Breast epithelium (tissue), 4 donors: ENCODE results near the gene AGBL1. TPM values are rescaled to one million over a fixed set of nuclear protein-coding genes. Genes with fewer than 3 reads are reported as not detected.

Source experiments
- DNase-seq, 2 donors: peaks; one replicate each; pipeline ENCODE4 v3.0.0-alpha.2; 2019; ENCODE audit warnings: low spot score in 2 of 2
- H3K27ac ChIP-seq, 2 donors: fragments of 200-600 bp; sonication (generic) in 1 of 2; one replicate each; pipeline ENCODE4 v1.5.1; 2016 to 2019; ENCODE audit warnings: mild to moderate bottlenecking in 1 of 2
- H3K27me3 ChIP-seq, 2 donors: fragments of 200-600 bp; sonication (generic) in 1 of 2; one replicate each; pipeline versions ENCODE4 v1.5.1 to v1.6.0; 2017 to 2019; ENCODE audit warnings: control low read depth in 1 of 2, mild to moderate bottlenecking in 1 of 2
- H3K36me3 ChIP-seq: fragments of 200-600 bp; one replicate; pipeline ENCODE4 v1.5.1; 2019
- H3K4me1 ChIP-seq, 2 donors: fragments of 200-600 bp; sonication (generic); one replicate each; pipeline ENCODE4 v1.5.1; 2016 to 2019; ENCODE audit warnings: control low read depth in 1 of 2
- H3K4me3 ChIP-seq, 3 donors: fragments of 200-600 bp; sonication (generic); 1 replicate in 2 of 3; 2 replicates in 1 of 3; pipeline ENCODE4 v1.5.1; 2016 to 2019; ENCODE audit warnings: mild to moderate bottlenecking in 3 of 3, moderate library complexity in 2 of 3
- H3K9me3 ChIP-seq, 2 donors: fragments of 200-600 bp; sonication (generic) in 1 of 2; one replicate each; pipeline ENCODE4 v1.5.1; 2016 to 2019; ENCODE audit warnings: control low read depth in 1 of 2
- POLR2A ChIP-seq: fragments of 450-650 bp; IDR thresholded peaks from one replicate; pipeline ENCODE4 v1.6.1; 2016; ENCODE audit warnings: antibody characterized with exemption, mild to moderate bottlenecking, moderate library complexity
- POLR2AphosphoS5 ChIP-seq, 3 donors: sonication (generic); formaldehyde crosslinking; IDR thresholded peaks; one replicate each; pipeline ENCODE4 v1.6.1; 2017; ENCODE audit warnings: antibody characterized with exemption in 3 of 3
- intact Hi-C: fragments of 100-400 bp; cut with DNase I; formaldehyde crosslinking; loops from one replicate; pipeline ENCODE4 v1.15.1; 2023; ENCODE audit warnings: low total_unique reads
- total RNA-seq, 3 donors: library from RNA; depleted of rRNA; stranded (reverse); fragments of >200 nt; gene quantifications; one replicate each; pipeline ENCODE4 v1.1.0, GENCODE V29; 2016
- TF ChIP-seq, protein P1 (sequence below), 3 donors: fragments of 450-650 bp; IDR thresholded peaks; one replicate each; pipeline ENCODE4 v1.5.1; 2016 to 2017; ENCODE audit warnings: antibody characterized with exemption in 3 of 3, mild to moderate bottlenecking in 3 of 3, moderate library complexity in 3 of 3

The AGBL1 gene
- total RNA-seq, 3 donors from 2014 or later = not detected

DNA sequence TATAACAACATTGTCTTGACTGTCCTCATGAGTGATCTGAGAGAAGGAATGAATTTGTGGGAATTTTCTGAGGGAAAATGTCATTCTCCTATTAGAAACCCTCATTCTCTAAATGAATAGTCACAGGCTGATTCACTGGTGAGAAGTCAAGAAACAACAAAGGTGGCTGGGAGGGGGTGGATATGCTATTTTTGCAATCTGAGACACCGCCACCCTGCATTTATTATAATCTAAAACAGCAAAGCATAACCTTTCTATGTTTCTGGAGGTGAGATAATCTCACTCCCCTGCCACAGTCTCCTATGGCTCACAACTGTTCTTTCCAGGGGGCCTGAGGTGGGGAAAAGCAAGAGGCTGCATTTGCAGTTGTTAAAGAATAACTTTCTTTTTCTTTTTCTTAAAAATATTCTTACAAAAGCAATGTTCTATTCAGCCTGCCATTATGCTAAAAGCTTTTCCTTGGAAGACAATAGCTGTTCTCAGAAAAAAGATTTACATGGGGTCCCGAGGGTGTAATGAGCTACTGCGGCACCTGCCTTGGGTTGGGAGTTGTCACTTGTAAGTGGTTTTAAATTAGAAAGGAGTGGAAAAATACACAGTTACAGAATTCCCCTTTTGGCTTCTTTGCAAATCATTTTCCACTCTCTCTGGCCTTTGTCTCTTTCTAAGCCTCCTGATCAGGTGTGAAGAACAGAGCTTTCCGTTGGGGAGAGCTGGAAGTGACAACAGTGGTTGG lies 220.9 kb downstream of the AGBL1 start:
- Histone ChIP-seq H3K9me3 (no peaks in the 10 kb centered on the region), H3K4me3 (no peak overlapping the region), H3K27ac (no peak overlapping the region), H3K27me3 (no peaks in the 10 kb centered on the region), H3K36me3 (no peaks in the 10 kb centered on the region), H3K4me1 (no peaks in the 10 kb centered on the region)
- intact Hi-C loops = no loop called here
- TF ChIP-seq POLR2AphosphoS5 (IDR thresholded peaks at IDR 0.05) = no peak
- TF ChIP-seq, protein P1, sequence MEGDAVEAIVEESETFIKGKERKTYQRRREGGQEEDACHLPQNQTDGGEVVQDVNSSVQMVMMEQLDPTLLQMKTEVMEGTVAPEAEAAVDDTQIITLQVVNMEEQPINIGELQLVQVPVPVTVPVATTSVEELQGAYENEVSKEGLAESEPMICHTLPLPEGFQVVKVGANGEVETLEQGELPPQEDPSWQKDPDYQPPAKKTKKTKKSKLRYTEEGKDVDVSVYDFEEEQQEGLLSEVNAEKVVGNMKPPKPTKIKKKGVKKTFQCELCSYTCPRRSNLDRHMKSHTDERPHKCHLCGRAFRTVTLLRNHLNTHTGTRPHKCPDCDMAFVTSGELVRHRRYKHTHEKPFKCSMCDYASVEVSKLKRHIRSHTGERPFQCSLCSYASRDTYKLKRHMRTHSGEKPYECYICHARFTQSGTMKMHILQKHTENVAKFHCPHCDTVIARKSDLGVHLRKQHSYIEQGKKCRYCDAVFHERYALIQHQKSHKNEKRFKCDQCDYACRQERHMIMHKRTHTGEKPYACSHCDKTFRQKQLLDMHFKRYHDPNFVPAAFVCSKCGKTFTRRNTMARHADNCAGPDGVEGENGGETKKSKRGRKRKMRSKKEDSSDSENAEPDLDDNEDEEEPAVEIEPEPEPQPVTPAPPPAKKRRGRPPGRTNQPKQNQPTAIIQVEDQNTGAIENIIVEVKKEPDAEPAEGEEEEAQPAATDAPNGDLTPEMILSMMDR (IDR thresholded peaks at IDR 0.05) = no peak
- no peak for TF ChIP-seq POLR2A
- no peak for DNase-seq

DNA sequence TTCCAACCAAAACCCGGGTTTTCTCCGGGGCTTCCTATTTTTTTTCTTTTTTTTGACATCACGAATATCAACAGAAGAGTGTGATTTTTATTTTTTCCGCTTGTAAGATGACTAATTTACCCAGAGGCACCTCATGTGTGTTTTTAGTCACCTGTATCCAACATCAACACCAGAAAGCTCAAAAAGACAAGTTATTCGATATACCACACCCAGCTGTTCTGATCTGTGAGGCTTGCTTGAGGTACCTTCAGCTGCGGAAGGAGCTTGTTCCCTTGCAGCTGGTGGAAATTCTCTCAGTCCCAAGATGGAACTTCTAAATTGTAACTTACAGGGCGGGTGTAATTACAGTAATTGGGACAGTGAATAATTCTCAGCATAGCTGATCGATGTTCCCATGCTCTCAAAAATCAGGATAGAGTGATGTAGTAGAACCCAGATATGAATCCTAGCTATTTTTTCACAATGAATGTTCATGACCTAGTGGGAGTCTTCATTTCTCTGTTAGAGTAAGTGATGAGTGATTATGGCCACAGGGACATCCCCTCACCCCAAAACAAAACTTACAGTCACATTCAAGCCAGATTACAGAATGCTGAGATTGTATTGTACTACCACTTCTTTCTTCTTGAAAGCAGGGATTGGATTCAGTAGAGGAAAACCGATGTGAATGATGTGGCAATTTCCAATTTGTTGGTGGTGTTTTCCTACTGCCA lies 232.1 kb downstream of the AGBL1 start:
- Histone ChIP-seq H3K27me3 (peaks cover 0 to 5% of the 10 kb centered on the region in 2 donors), H3K36me3 (no peaks in the 10 kb centered on the region), H3K9me3 (no peaks in the 10 kb centered on the region), H3K27ac (no peak overlapping the region), H3K4me3 (no peak overlapping the region), H3K4me1 (no peaks in the 10 kb centered on the region)
- TF ChIP-seq POLR2A = no peak
- TF ChIP-seq, protein P1 (IDR thresholded peaks at IDR 0.05) = no peak
- TF ChIP-seq POLR2AphosphoS5 (IDR thresholded peaks at IDR 0.05) = no peak
- DNase-seq = no peak
- intact Hi-C loops = no loop called here

DNA sequence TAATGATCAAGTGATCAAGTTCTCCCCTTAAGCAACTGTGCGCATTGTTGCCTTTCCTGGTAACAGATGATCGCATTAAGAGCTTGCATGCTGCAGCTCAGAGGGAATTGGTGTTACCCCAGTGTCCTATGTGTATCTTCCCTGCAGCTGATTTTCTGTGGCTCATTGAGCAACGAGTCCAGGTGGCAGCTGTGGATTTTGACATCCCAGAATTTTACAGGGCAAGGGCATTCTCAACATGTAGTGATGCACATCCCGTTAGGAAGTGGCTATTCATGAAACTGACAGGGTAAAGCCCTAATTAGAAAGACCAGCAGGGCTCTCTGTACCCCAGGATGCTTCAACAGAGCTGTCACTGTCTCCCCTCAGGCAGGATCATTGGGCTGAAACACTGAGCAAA lies 232.8 kb downstream of the AGBL1 start:
- H3K27ac ChIP-seq = no peak overlapping the region
- no peak for TF ChIP-seq POLR2AphosphoS5 (IDR thresholded peaks at IDR 0.05)
- no peak for TF ChIP-seq POLR2A
- TF ChIP-seq, protein P1 (IDR thresholded peaks at IDR 0.05) = no peak
- H3K9me3 ChIP-seq = no peaks in the 10 kb centered on the region
- intact Hi-C loops = no loop called here
- H3K36me3 ChIP-seq = no peaks in the 10 kb centered on the region
- peaks cover 0 to 5% of the 10 kb centered on the region in 2 donors for H3K27me3 ChIP-seq
- DNase-seq = no peak
- no peak overlapping the region for H3K4me3 ChIP-seq
- H3K4me1 ChIP-seq = no peaks in the 10 kb centered on the region

DNA sequence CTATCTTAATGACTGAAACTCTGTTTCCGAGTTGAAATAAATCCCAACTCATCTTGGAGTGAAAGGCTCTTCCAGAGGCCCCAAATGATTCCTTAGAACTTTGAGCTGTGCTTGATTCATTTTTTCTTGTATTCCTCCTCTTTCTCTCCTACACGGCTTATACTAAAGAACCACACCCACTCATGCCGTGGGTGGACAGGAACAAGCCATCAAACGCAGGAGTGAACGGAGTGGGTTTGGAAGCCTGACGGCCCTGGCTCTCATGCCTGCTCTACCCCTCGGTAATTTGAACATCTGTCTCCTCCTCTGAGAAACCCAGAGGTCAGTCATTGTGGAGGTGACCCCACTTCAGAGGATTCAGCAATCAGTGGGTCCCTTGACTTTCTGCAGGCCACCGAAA lies 236.5 kb downstream of the AGBL1 start:
- H3K27ac ChIP-seq = no peak overlapping the region
- H3K4me1 ChIP-seq = no peaks in the 10 kb centered on the region
- TF ChIP-seq POLR2AphosphoS5 (IDR thresholded peaks at IDR 0.05) (no peak), POLR2A (no peak)
- TF ChIP-seq, protein P1 (IDR thresholded peaks at IDR 0.05) = no peak
- intact Hi-C loops = no loop called here
- H3K4me3 ChIP-seq = no peak overlapping the region
- DNase-seq = no peak
- H3K27me3 ChIP-seq = peaks cover 0 to 5% of the 10 kb centered on the region in 2 donors
- no peaks in the 10 kb centered on the region for H3K36me3 ChIP-seq
- no peaks in the 10 kb centered on the region for H3K9me3 ChIP-seq

DNA sequence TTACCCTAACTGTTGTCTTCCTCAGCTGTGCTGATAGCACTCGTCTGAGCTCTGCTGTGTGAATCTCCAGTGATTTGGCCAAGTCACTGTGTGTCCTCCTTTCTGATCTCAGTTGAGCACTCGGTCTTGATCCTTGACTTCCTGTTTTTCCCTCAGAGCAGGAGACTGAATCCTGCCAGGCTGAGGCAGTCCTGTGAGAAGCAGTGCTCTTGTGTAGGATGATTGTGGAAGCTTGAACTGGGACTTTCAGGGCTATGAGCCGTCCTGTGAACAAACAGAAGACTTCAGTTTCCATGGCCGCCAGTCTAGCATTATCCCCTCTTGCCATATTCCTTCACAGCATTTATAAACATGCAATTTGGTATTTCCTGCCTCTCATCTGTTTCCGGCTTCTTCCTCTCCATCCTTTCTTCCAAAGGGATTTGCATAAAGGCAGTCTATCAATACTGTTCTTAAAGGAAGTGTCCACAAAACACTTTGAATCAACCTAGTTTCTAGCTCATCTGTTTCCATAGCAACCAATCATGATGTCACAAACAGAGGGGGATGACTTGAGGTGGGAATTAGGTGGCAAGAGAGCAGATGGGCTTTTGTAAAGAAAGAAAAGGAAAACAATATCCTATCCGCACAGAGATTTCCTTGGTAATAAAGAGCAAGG lies 237.2 kb downstream of the AGBL1 start:
- TF ChIP-seq POLR2A (no peak), POLR2AphosphoS5 (IDR thresholded peaks at IDR 0.05) (no peak)
- TF ChIP-seq, protein P1 (IDR thresholded peaks at IDR 0.05) = no peak
- DNase-seq = no peak
- Histone ChIP-seq H3K4me1 (no peaks in the 10 kb centered on the region), H3K36me3 (no peaks in the 10 kb centered on the region), H3K27me3 (peaks cover 0 to 5% of the 10 kb centered on the region in 2 donors), H3K27ac (no peak overlapping the region), H3K9me3 (no peaks in the 10 kb centered on the region), H3K4me3 (no peak overlapping the region)
- intact Hi-C loops = no loop called here
